ENCODE measurements around the gene SPPL3.
"Not testable (repeated sequence)": the region's sequence is repeated elsewhere in the genome, so short reads cannot be mapped to it uniquely, and the experiment has no call there.

The SPPL3 gene

GRCh38 chr12:120818416-120818815, 85.7 kb downstream of the SPPL3 start:
- DNase-seq (ENCODE audit: low read depth, low spot score): no peak

- no peak for DNase-seq (ENCODE audit: low read depth, low spot score)
Measured at GRCh38 chr12:120817559-120818330, 86.4 kb downstream of the SPPL3 start.

GRCh38 chr12:120816363-120816762, 87.8 kb downstream of the SPPL3 start:
- DNase-seq (ENCODE audit: low read depth, low spot score): no peak

GRCh38 chr12:120814903-120815429, 89.2 kb downstream of the SPPL3 start:
- no peak for DNase-seq (ENCODE audit: low read depth, low spot score)

GRCh38 chr12:120814203-120814902, 89.8 kb downstream of the SPPL3 start:
- no peak for DNase-seq (ENCODE audit: low read depth, low spot score)

GRCh38 chr12:120813588-120814153, 90.5 kb downstream of the SPPL3 start:
- DNase-seq (ENCODE audit: low read depth, low spot score): no peak

GRCh38 chr12:120810021-120810420, 94.1 kb downstream of the SPPL3 start:
- no peak for DNase-seq (ENCODE audit: low read depth, low spot score)

- DNase-seq (ENCODE audit: low read depth, low spot score): no peak
Measured at GRCh38 chr12:120804428-120804827, 99.7 kb downstream of the SPPL3 start.

GRCh38 chr12:120801146-120801545, 103.0 kb downstream of the SPPL3 start:
- no peak for DNase-seq (ENCODE audit: low read depth, low spot score)

- no peak for DNase-seq (ENCODE audit: low read depth, low spot score)
Measured at GRCh38 chr12:120800665-120801064, 103.5 kb downstream of the SPPL3 start.

GRCh38 chr12:120799243-120800045, 104.7 kb downstream of the SPPL3 start:
- DNase-seq (ENCODE audit: low read depth, low spot score): no peak

GRCh38 chr12:120798696-120799095, 105.5 kb downstream of the SPPL3 start:
- DNase-seq (ENCODE audit: low read depth, low spot score): no peak

GRCh38 chr12:120797677-120798642, 106.2 kb downstream of the SPPL3 start:
- no peak for DNase-seq (ENCODE audit: low read depth, low spot score)

- DNase-seq (ENCODE audit: low read depth, low spot score): no peak
Measured at GRCh38 chr12:120795441-120796178, 108.5 kb downstream of the SPPL3 start.

- DNase-seq (ENCODE audit: low read depth, low spot score): no peak
Measured at GRCh38 chr12:120793357-120793756, 110.8 kb downstream of the SPPL3 start.

GRCh38 chr12:120792456-120792855, 111.7 kb downstream of the SPPL3 start:
- not testable (repeated sequence) for DNase-seq (ENCODE audit: low read depth, low spot score)

GRCh38 chr12:120791669-120792176, 112.4 kb downstream of the SPPL3 start:
- no peak for DNase-seq (ENCODE audit: low read depth, low spot score)

- no peak for DNase-seq (ENCODE audit: low read depth, low spot score)
Measured at GRCh38 chr12:120790114-120790513, 114.0 kb downstream of the SPPL3 start.

GRCh38 chr12:120787889-120788288, 116.3 kb downstream of the SPPL3 start:
- DNase-seq (ENCODE audit: low read depth, low spot score): no peak

GRCh38 chr12:120784804-120785203, 119.4 kb downstream of the SPPL3 start:
- DNase-seq (ENCODE audit: low read depth, low spot score): no peak

All from activated CD4-positive, CD25-positive, alpha-beta regulatory T cell treated with anti-CD3 and anti-CD28 coated beads, Interleukin-2, amount 50 U/mL, for 16 hours (primary cell).